B cell (primary cell): ENCODE results near the gene GNA14.

ENCODE experiments used
- EZH2 ChIP-seq: IDR thresholded peaks from 2 replicates; pipeline ENCODE4 v1.6.1; 2012; ENCODE audit warnings: borderline replicate concordance, low read depth, mild to moderate bottlenecking, moderate library complexity, low read length; ENCODE audit not compliant: insufficient read depth, poor library complexity, severe bottlenecking
- TF ChIP-seq, protein P1 (sequence below): fragments of 200-600 bp; IDR thresholded peaks from one replicate; pipeline ENCODE4 v1.8.0; 2022; ENCODE audit warnings: antibody characterized with exemption, mild to moderate bottlenecking

DNA sequence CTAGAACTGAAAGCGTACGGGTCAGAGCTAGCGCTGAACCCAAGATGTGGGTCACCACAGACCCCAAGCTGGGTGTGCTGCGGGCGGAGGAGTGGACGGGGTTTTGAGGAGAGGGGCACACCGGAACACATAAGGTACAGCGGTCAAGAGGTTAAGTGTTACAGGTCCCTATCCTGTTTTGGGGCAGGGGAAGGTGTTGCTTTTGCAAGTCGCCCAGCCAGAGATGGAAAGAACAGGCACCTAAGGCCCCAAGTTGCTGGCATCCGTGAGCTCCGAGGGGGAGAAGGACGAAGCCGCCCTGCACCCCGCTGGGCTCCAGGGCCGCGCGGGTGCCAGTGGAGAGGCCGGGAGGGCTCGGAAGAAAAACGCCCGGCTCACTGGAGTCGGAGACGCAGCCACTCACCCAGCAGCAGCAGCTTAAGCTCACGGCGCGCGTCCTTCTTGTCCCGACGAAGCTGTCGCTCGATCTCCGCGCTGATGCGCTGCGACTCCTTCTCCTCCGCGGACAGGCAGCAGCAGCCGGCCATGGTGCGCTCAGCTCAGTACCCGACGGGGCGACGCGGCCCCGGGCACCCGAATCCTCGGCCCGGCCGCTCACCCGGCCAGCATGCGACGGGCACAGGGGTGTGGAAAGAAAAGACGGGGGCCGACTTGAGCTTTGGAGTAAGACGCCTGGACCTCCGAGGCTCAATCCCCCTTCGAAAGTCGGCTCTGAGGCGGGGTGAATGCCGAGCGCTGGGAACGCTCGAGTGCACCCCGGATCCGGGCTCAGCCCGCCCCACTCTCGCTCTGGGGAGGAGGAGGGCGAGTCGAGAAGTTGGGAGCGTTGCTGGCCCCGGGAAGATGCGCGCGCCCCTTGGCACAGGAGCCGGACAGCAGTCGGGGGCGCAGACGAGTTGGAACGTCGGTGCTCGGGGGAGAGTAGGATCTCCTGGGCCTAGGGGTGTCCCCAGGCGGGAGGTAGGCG lies 572 bp downstream of the GNA14 start:
- TF ChIP-seq, protein P1, sequence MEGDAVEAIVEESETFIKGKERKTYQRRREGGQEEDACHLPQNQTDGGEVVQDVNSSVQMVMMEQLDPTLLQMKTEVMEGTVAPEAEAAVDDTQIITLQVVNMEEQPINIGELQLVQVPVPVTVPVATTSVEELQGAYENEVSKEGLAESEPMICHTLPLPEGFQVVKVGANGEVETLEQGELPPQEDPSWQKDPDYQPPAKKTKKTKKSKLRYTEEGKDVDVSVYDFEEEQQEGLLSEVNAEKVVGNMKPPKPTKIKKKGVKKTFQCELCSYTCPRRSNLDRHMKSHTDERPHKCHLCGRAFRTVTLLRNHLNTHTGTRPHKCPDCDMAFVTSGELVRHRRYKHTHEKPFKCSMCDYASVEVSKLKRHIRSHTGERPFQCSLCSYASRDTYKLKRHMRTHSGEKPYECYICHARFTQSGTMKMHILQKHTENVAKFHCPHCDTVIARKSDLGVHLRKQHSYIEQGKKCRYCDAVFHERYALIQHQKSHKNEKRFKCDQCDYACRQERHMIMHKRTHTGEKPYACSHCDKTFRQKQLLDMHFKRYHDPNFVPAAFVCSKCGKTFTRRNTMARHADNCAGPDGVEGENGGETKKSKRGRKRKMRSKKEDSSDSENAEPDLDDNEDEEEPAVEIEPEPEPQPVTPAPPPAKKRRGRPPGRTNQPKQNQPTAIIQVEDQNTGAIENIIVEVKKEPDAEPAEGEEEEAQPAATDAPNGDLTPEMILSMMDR: no peak
- no peak for TF ChIP-seq EZH2
